ENCODE results near the gene FAM241B.

GRCh38 chr10:69634759-69635425, 4.8 kb downstream of the FAM241B start:
- TF ChIP-seq TEAD4 (IDR thresholded peaks at IDR 0.05) = no peak
- no peak for TF ChIP-seq REST (IDR thresholded peaks at IDR 0.05; ENCODE audit: low read depth)
- TF ChIP-seq MAX (IDR thresholded peaks at IDR 0.05) = no peak
- TF ChIP-seq RAD21 (IDR thresholded peaks at IDR 0.05; ENCODE audit: low read depth) = no peak
- TF ChIP-seq EP300 (IDR thresholded peaks at IDR 0.05; ENCODE audit: borderline replicate concordance) = no peak
- TF ChIP-seq YY1 (IDR thresholded peaks at IDR 0.05; ENCODE audit: low read depth) = no peak
